EH (cell line): ENCODE data around the gene NOS1AP.
"Not testable (repeated sequence)": the region's sequence is repeated elsewhere in the genome, so short reads cannot be mapped to it uniquely, and the experiment has no call there.

Source experiments
- DNase-seq: peaks from one replicate; pipeline ENCODE4 v3.0.0-alpha.2; 2015; ENCODE audit warnings: low read depth

The NOS1AP gene

DNA sequence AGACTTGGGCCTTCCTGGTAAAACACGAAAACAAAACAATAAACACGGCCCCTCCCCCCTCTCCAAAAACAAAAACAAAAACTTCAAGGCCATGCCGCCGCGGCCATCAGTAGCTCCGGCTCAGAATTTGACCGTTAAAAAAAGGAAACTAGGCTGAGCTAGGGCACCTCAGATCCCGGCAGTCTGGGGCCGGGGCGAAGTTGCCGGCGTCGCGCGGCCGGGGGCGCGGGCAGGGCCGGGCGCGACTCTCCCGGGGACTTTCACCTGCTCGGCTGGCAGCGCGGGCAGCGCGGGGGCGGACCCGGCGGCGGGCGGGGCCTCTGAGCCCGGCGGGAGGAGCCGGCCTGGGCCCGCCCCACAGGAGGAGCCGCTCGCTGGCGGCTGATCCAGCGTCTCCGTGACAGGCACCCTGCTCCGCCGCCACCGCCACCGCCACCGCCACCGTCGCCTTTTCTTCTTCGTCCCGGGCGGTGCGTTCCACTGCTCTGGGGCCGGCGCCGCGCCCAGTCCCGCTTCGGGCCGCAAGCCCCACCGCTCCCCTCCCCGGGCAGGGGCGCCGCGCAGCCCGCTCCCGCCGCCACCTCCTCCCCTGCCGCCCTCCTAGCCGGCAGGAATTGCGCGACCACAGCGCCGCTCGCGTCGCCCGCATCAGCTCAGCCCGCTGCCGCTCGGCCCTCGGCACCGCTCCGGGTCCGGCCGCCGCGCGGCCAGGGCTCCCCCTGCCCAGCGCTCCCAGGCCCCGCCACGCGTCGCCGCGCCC is at the start of gene NOS1AP:
NOS1AP (plus strand) TSS at position 358 of the 760 bp plus-strand sequence. CDS start 487 bp downstream, outside the sequence.
- DNase-seq: peak; percentile 63

GRCh38 chr1:162020150-162020549 is 49.3 kb upstream of the NOS1AP start:
- peak; percentile 73 for DNase-seq

GRCh38 chr1:162021124-162021523 is 48.4 kb upstream of the NOS1AP start:
- DNase-seq: no peak

GRCh38 chr1:162022626-162023025 is 46.9 kb upstream of the NOS1AP start:
- no peak for DNase-seq

- DNase-seq: no peak
Observed at GRCh38 chr1:162023181-162023546, 46.3 kb upstream of the NOS1AP start.

GRCh38 chr1:162023547-162024501 is 45.7 kb upstream of the NOS1AP start, which contains the start of gene OLFML2B:
OLFML2B (minus strand) TSS chr1:162023869; CDS start chr1:162023430, 439 bp downstream.
- DNase-seq: peak; percentile 90

DNA sequence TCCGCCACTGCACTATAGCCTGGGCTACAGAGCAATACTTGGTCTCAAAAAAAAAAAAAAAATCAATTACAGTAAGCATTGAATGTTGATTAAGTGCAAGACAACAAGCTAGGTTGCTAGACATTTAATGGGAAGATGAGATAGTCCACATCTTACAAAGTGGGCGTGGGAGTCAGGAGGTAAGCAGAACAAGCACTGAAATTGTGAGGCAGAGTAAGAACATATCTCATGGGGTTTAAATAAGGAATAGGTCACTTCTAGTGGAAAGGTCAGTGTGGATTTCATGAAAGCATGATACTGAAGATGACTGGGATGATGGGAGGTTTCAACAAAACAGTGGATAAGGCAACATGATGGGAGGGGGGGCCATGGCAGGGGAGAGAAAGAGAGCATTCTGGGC is 44.0 kb upstream of the NOS1AP start:
- no peak for DNase-seq

DNA sequence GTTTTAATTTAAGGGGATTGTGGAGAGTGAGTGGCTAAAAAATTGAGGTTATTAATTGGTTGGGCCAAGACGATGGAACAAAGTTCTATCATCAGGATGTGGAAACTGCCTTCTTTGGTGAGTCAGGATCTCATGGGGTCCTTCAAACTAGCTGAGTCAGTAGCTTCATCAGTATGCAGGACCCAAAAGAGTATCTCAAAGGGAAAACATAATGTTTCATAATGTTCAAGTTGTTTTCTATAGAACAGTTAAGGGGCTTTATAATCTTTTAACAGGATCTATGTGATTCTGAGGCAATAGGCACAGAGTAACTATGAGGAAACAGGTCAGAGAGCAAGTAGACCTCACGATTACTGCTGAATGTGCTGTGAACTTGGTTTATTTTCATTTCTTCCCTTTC is 42.6 kb upstream of the NOS1AP start:
- no peak for DNase-seq

GRCh38 chr1:162028726-162029125 is 40.8 kb upstream of the NOS1AP start:
- no peak for DNase-seq

DNA sequence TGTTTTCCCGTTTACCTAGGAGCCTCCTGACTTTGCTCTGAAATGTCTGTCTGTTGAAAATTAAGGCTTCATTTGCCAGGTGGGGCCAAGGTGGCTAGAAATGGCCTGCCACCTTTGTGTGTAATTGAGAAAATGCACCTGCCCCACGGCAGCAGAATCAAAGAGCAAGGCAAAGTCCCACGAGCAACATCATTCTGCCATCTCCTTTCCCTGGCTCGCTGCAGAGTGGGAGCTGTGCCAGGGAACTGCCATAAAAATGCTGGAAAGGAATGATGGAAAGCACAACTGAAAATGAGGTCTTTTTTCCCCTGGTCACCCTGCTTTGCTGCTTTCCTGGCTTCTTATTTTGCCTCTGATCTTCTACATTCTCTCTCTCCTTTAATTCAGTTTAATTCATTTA is 40.3 kb upstream of the NOS1AP start:
- peak; percentile 32 for DNase-seq

DNA sequence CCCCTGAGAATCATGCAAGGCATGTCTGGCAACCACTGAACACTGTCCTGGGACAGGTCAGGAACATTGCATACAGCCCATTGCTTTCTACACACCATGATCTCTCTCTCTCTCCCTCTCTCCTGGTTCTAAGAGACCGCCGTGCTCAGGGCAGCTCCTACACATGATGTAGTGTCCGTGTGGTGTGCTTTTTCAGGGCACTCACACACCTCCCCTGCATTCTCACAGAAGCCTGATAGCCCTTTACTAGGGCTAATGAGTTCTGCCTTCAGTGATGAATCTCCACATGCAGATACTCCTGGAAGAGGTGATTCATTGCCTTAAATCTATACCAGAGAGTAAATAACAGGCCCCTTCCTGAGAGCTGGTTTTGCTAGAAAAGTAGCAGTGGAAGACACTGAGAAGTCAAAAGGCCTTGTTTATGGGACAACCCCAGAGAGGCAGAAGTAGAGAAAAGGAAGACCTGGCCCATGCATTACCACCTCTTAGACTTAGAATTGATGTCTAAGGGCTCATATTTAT is 38.7 kb upstream of the NOS1AP start:
- DNase-seq: no peak

DNA sequence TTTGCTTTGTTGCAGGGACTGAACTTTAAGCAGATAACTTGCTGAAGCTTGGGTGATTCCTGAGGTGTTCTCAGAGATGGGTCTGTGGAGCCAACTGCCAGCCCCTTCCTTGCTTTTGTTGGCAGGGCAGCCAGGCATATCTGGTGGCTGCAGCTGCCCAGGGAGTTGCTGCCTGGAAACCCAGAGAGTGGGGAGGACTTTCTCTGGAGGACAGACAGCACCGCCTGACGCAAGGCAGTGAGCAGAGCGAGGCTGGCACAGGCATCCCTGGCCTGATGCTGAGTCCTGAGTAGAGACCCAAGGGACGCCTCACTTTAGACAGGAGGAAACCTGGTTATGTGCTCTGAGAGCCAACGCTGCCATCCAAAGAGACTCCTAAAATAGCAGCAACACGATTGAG is 36.1 kb upstream of the NOS1AP start:
- DNase-seq: no peak

GRCh38 chr1:162035241-162035640 is 34.2 kb upstream of the NOS1AP start:
- peak; percentile 44 for DNase-seq

DNA sequence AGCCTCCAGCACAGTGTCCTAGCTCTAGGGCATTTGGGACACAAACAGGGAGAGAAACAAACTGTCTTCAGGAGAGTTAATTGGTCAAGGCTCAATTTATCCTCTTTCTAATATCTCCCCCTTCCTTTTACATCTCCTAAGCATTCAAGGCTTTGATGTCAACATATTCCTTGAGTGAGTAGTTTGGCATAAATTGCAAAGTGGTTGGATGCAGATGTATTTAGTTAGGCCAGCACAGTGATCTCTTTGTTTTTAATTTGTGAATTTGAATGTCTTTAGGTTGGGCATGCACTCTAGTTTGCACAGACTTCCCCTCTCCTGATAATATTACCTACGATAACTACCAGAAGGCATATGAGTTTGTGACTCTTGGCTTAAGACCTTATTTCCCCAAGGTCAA is 33.3 kb upstream of the NOS1AP start:
- peak; percentile 39 for DNase-seq

GRCh38 chr1:162038624-162039023 is 30.9 kb upstream of the NOS1AP start:
- DNase-seq: no peak

DNA sequence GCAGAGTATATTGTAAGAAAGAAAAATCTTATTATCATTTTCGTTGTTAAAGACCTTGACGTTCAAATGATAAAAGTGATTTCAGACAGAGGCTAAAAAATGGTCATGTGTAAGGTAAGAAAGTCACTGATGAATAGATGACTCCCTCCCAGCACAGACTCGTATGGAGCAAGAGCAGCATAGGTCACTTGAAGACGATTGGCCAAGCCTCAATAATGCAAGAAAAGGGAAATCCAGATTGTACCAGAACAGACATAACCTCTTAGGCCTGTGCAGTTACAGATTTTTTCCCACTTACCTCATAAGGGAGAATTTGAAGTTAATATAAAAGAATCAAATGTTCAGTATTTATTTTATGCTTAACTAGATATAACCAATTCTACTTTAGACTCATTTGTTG is 29.5 kb upstream of the NOS1AP start:
- no peak for DNase-seq

DNA sequence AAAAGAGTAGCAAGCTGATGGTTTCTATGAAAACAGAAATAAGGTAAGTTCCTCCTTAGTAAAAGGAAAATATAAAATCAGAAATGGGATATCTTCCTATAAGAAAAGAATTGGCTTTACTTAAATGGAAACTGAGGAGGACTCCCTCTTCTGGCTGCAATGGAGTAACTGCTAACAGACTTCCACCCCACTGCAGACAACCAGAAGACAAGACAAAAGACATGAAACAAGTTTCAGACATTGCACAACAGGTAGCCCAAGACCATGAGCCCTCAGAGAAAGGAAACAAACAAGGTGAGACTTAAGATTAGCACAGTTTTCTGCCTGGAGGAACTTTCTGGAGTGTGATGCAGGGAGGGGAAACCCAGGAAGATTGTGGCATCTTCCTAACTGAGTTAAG is 28.8 kb upstream of the NOS1AP start:
- DNase-seq: peak; percentile 53

- DNase-seq: no peak
Observed at GRCh38 chr1:162042361-162042760, 27.1 kb upstream of the NOS1AP start.

DNA sequence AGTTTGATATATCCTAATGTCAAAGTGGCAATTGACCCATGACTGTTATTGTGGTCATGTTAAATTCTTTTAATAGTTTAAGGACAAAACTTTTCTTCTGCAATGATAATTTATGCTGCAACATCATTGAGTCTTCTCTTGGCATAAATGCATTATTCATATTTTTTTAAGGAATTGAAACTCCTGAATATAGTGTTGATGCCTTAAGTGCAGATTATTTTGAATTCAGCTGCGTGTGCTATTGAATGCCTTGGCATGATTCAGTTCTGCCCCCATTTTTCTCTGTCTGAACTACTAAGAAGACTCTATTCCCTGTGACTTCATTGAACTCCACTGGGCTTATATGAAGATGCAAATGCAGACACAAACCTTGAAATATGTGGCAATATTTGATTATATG is 22.6 kb upstream of the NOS1AP start:
- DNase-seq: no peak

- DNase-seq: not testable (repeated sequence)
Observed at GRCh38 chr1:162053949-162054348, 15.5 kb upstream of the NOS1AP start.

DNA sequence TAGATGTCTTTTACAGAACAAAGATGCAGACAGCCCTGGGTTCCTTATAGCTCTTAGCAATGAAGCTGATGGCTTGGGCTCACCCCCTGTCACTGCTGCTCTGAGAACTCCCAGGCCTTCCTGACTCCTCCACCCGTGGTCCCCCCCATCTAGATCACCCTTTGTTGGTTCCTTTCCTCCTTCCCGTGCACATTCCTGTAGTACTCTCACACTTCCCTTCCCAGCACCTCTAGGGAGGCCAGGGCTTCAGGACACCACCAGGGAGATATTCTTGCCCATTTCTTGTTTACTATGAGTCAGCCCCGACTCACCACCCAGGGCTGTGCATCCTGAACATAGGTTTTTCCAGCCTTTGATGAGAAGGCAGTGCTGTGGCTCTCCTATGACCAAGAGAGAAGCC is 14.4 kb upstream of the NOS1AP start:
- DNase-seq: peak; percentile 83

- peak; percentile 76 for DNase-seq
Observed at GRCh38 chr1:162056043-162056442, 13.4 kb upstream of the NOS1AP start.

GRCh38 chr1:162056579-162056978 is 12.9 kb upstream of the NOS1AP start:
- no peak for DNase-seq
